Pancreas (tissue), 10 donors: ENCODE results near the gene RAPGEF3. TPM values are rescaled to one million over a fixed set of nuclear protein-coding genes. Genes with fewer than 3 reads are reported as not detected.

Experiments used
- ATAC-seq, 4 donors: fragments of 200-7000 bp; cut with Tn5 transposase; one replicate each; pipeline versions ENCODE4 v1.8.0 to v1.9.1; 2020; ENCODE audit warnings: mild to moderate bottlenecking in 4 of 4, moderate library complexity in 4 of 4
- DNase-seq, 6 donors: peaks; one replicate each; pipeline ENCODE4 v3.0.0-alpha.2; 2020
- FAIRE-seq: peaks from 2 replicates; lab custom pipeline; 2012; peaks lifted over from hg19 to GRCh38; lab: Jason Lieb, UNC
- H3K27ac ChIP-seq, 4 donors: fragments of 200-600 bp; sonication (generic); 1 replicate in 3 of 4; 2 replicates in 1 of 4; pipeline versions ENCODE4 v1.5.0 to v1.8.0; 2020
- H3K27me3 ChIP-seq, 4 donors: fragments of 200-600 bp; one replicate each; pipeline ENCODE4 v1.8.0; 2021
- H3K36me3 ChIP-seq, 3 donors: fragments of 200-600 bp; sonication (generic) in 1 of 3; one replicate each; pipeline versions ENCODE4 v1.5.0 to v1.8.0; 2020 to 2021
- H3K4me1 ChIP-seq, 3 donors: fragments of 200-600 bp; one replicate each; pipeline ENCODE4 v1.8.0; 2021
- H3K4me3 ChIP-seq, 4 donors: fragments of 200-600 bp; sonication (generic) in 2 of 4; one replicate each; pipeline versions ENCODE4 v1.5.0 to v1.8.0; 2020 to 2021
- H3K9me3 ChIP-seq, 4 donors: fragments of 200-600 bp; one replicate each; pipeline ENCODE4 v1.8.0; 2021
- WGBS, 2 donors: extraction: QIAGEN DNeasy Blood & Tissue Kit; methylation state at CpG; one replicate each; pipeline ENCODE4 v1.1.7; 2013; 5-methylcytosine and 5-hydroxymethylcytosine counted together
- intact Hi-C, 3 donors: fragments of 100-400 bp; cut with DNase I; formaldehyde crosslinking; loops; one replicate each; pipeline versions ENCODE4 v1.11.1 to v1.14.2; 2022
- polyA plus RNA-seq, 2 donors: library from polyadenylated mRNA; stranded (reverse); fragments of 200-250 nt; gene quantifications; one replicate each; pipeline ENCODE4 v1.2.3, GENCODE V29; 2013
- total RNA-seq, 6 donors: library from RNA; stranded (reverse); fragmentation: NEBNext Ultra II Directional in 4 of 6; extraction: Animal tissue kit (Norgen Biotek cat#: 25700) in 4 of 6; gene quantifications; one replicate each; pipeline versions ENCODE4 v1.2.1 to v1.2.4, GENCODE V29; 2021 to 2023
- TF ChIP-seq, protein P1 (sequence below), 4 donors: fragments of 200-600 bp; sonication (generic) in 3 of 4; IDR thresholded peaks; one replicate each; pipeline versions ENCODE4 v1.5.0 to v1.8.0; 2021; ENCODE audit warnings: antibody characterized with exemption in 4 of 4
- donor health status: healthy with polysubstance abuse.
- donor health status: DM: no; HTN: no; CAD: no; lungs with moderate emphysema.
- donor health status: DM: no; HTN: no; CAD: no.
- donor health status: control.
- donor health status: control.
- donor health status: Bipolar disorder and iron deficiency.
- donor health status: DM: yes; HTN: yes; CAD: no.
- donor health status: DM: no; HTN: no; CAD: no.
- donor health status: DM: no; HTN: no; CAD: no.
- donor health status: DM: yes; HTN: yes; CAD: no.

The RAPGEF3 gene
- total and polyA plus RNA-seq, 8 donors = 2.5 to 54.4 (median 5.5) TPM

- Histone ChIP-seq H3K27me3 (no peaks in the 10 kb centered on the region), H3K4me1 (no peaks in the 10 kb centered on the region), H3K27ac (no peak overlapping the region), H3K4me3 (no peak overlapping the region), H3K36me3 (no peaks in the 10 kb centered on the region), H3K9me3 (no peaks in the 10 kb centered on the region)
- intact Hi-C loops = no loop called here
- 54 to 67% methylated on average over 4 to 5 of the region's 5 CpGs for WGBS, 2 donors
- DNase-seq (peak in 1 of 6 donors; percentile 25), ATAC-seq (no peak), FAIRE-seq (no peak)
- TF ChIP-seq, protein P1, sequence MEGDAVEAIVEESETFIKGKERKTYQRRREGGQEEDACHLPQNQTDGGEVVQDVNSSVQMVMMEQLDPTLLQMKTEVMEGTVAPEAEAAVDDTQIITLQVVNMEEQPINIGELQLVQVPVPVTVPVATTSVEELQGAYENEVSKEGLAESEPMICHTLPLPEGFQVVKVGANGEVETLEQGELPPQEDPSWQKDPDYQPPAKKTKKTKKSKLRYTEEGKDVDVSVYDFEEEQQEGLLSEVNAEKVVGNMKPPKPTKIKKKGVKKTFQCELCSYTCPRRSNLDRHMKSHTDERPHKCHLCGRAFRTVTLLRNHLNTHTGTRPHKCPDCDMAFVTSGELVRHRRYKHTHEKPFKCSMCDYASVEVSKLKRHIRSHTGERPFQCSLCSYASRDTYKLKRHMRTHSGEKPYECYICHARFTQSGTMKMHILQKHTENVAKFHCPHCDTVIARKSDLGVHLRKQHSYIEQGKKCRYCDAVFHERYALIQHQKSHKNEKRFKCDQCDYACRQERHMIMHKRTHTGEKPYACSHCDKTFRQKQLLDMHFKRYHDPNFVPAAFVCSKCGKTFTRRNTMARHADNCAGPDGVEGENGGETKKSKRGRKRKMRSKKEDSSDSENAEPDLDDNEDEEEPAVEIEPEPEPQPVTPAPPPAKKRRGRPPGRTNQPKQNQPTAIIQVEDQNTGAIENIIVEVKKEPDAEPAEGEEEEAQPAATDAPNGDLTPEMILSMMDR (IDR thresholded peaks at IDR 0.05) = no peak
Observed at GRCh38 chr12:47766502-47767215, 8.0 kb upstream of the RAPGEF3 start.

- H3K27me3 ChIP-seq = no peaks in the 10 kb centered on the region
- H3K27ac ChIP-seq = no peak overlapping the region
- no peaks in the 10 kb centered on the region for H3K36me3 ChIP-seq
- H3K4me3 ChIP-seq = no peak overlapping the region
- no peaks in the 10 kb centered on the region for H3K9me3 ChIP-seq
- ATAC-seq (no peak), DNase-seq (peak in 1 of 6 donors; percentile 26), FAIRE-seq (no peak)
- intact Hi-C loops = no loop called here
- H3K4me1 ChIP-seq = peaks cover 0 to under 1% (median 0%) of the 10 kb centered on the region in 3 donors
- 74 to 89% methylated on average over 8 of the region's 8 CpGs for WGBS, 2 donors
- TF ChIP-seq, protein P1 (IDR thresholded peaks at IDR 0.05) = no peak
Observed at GRCh38 chr12:47763481-47764346, 5.0 kb upstream of the RAPGEF3 start.

- H3K27me3 ChIP-seq = no peaks in the 10 kb centered on the region
- H3K4me1 ChIP-seq = peaks cover 0 to 8% (median 0%) of the 10 kb centered on the region in 3 donors
- TF ChIP-seq, protein P1 (IDR thresholded peaks at IDR 0.05) = no peak
- no peak overlapping the region for H3K4me3 ChIP-seq
- intact Hi-C loops = no loop called here
- WGBS, 2 donors = 64 to 67% methylated on average over 3 of the region's 3 CpGs
- no peaks in the 10 kb centered on the region for H3K36me3 ChIP-seq
- ATAC-seq (no peak), FAIRE-seq (no peak), DNase-seq (no peak)
- no peak overlapping the region for H3K27ac ChIP-seq
- H3K9me3 ChIP-seq = no peaks in the 10 kb centered on the region
Observed at GRCh38 chr12:47762850-47763465, 4.3 kb upstream of the RAPGEF3 start.

DNA sequence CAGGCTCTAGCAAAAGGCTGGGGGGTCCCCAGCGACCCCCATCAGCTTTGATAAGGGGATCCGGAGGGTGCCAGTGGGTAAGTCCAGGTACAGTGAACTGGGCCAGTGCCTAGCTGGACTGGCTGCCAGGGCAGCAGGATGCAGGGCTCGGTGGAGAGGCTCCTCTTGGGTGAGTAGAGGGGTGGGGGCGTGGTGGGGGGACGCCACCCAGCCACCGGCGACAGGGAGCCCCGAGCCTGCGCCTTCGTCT lies 171 bp downstream of the RAPGEF3 start:
- Histone ChIP-seq H3K9me3 (no peaks in the 10 kb centered on the region), H3K27me3 (no peaks in the 10 kb centered on the region), H3K4me1 (peaks cover 3 to 33% (median 19%) of the 10 kb centered on the region in 3 donors), H3K4me3 (peak overlapping the region; percentile 37 to 70 (median 48)), H3K27ac (peak overlapping the region; percentile 35 to 82 (median 64)), H3K36me3 (no peaks in the 10 kb centered on the region)
- intact Hi-C loops = no loop called here
- DNase-seq (no peak), ATAC-seq (no peak), FAIRE-seq (no peak)
- whole genome bisulfite sequencing, 2 donors = 4% methylated on average over 9 to 10 of the region's 10 CpGs
- TF ChIP-seq, protein P1 (IDR thresholded peaks at IDR 0.05) = no peak
